ENCODE data around the gene PTPMT1.

Gene PTPMT1

DNA sequence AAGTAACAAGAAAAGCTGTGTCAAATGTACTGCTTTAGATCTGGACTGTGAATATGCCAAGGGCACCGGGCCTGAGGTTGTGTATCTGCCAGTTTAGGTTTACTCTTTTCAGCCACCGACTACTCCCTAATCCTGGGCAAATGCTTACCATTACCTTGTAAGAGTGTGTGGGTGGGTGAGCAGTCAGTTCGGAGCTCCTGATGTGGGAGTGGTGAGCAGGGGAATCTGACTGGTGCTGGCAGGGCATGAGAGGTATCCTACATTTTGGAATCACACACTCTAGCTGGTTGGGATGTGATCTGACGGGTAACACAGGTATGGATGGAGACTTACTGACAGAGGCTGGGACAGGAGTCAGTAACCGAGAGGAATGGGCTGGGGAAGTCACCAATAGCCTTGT, 18.4 kb downstream of the PTPMT1 start:
- DNase-seq: no peak

DNA sequence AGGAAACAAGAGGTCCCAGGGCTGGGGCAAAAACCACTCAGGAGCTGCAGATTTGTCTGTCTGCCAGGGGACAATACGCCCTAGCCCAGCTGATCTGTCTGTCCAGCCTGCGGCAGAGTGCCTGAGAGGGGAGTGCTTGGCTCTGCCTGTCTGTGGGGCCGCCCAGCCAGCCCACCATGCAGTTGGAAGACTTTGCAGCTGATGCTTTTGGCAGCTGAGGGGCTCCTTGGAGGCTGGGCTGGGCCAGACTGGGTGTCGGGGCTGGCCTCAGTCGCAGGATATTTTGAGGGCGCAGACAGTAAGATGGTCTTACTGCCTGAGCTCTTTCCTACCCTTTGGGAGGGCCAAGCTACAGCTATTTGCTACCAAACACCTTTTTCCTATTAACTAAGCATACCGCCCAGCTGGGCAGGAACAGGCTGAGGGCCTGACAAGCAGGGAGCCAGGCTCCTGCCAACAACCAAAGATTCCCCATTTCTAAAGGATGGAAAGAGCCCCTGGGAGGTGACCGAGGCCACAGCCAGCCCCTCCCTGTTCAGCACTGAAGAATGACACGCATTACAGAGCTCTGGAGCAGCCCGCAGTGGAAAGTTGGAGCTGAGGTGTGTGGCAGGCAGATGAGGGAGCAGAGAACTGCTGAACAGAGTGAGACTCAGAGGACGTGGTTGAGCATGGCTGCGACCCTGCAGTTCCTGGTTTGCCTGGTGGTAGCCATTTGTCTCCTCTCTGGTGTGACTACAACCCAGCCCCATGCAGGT, 20.9 kb downstream of the PTPMT1 start, which contains the start of gene FAM180B:
Gene FAM180B (plus strand): TSS at position 581 of the 758 bp plus-strand sequence. CDS start 91 bp downstream, at position 672.
- DNase-seq: no peak

DNA sequence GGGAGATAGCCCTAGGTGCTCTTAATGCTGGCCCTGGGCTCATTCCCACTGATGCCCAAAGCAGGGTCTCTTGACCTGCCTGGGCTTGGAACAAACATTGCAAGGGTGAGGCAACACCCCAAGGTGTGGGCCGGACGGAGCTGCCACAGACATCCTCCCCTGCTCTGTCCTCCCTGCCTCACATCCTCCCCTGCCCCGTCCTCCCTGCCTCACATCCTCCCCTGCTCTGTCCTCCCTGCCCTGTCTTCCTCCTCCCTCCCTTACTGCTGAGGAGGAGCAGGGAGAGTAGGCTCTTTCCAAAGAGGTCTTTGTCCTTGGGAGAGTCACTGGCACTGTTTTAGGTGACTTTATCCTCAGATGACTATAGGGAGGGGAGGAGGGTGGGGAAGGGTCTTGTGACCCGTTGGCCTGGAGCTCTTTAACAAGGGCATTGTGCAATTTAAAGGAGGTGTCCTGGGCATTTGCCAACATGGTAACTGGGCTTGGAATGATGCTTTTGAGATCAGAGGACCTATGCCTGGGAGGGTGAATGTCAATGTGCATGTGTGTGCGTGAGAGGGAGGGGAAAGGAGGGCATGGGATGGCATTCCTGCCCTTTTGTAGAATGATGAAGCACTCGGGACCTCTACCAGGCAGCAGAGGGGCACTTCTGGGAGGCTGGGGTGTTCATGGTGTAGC, 21.8 kb downstream of the PTPMT1 start:
- no peak for DNase-seq

DNA sequence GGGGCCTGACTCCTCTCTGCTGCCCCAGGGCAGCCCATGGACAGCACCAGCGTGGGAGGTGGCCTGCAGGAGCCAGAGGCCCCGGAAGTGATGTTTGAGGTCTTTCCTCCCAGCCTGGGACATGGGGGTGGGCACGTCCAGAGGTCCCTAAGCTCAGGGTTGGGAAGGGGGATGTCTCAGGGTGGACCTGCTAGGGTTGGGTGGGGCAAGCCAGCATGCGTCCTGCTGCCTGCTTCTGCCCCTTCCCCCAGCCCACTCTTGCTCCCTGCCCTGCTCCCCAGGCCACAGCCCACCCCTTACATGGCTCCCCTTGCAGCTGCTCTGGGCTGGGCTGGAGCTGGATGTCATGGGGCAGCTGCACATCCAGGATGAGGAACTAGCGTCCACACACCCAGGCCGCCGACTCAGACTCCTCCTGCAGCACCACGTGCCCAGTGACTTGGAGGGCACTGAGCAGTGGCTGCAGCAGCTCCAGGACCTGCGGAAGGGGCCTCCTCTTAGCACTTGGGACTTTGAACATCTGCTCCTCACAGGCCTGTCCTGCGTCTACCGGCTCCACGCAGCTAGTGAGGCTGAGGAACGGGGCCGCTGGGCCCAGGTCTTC, 22.4 kb downstream of the PTPMT1 start:
- no peak for DNase-seq

DNA sequence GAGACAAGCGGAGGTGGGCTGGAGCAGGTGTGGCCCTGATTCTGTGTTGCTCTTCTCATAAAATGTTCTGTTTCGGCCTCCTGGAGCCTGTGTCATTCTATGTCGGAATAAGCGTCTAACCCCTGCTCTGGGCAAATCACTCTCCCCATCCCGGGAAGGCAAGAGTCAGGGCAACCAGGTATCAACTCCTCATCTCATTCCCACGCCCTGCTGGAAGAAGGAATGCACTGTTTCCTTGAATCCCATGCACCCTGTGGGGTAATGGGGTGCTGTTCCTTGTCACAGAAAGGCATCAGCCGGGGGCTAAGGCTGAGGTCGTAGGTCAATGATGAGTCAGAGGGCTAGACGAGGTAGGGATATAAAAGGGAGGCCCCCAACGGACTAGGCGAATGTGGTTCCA, 23.7 kb downstream of the PTPMT1 start:
- DNase-seq: no peak

DNA sequence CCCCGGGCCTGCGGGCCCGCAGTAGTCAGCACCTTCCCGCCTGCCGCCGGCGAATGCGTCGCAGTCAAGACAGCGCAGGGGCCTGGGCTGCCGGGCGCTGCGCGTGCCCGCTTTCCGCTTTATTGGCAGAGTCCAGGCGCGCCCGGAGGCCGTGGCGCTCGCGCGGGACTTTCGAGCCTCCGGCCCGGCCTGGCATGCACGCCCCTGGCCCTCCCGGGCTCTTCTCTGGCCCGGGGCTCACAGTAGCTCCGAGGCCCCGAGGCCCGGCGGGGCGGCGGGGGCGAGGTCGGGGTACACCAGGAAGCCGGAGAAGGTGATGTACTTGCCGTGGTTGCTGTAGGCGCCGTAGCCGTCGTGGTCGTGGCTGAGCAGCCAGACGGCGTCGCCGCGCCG, 24.2 kb downstream of the PTPMT1 start:
- DNase-seq: no peak

DNA sequence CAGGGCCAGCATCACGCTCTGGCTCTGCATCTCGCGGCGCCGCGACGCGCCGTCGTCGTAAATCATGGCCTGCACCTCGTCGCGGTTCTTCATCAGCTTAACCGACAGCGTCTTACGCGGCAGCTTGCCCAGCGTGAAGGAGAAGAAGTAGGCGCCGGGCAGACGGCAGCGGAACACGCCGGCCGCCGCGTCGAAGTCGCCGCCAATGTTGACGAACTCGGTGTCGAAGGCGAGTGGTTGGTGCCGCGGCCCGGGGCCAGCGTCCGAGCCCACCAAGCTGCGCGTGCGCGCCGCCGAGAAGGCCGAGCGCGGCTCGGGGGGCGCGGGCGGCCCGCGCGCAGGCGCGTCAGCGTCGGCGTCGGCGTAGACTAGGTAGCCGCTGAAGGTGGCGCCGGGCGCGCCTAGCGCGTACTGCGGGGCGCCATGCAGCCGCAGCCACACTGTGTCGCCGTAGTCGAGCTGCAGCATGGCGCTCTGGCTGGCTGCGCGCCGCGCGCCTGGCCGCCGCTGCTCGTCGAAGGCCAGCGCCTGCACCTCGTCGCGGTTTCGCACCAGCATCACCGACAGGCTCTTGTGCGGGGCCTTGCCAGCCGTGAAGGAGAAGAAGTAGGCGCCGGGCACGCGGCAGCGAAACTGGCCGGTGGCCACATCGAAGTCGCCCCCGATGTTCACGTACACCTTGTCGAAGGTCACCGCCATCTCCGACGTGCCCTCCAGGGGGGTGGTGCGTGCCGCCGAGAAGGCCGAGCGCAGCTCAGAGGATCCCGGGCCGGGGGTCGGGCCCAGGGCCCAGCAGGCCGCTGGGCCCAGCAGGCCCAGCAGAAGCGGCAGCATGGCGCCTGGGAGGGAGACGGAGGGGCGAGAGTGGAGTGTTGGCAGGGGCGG, 24.8 kb downstream of the PTPMT1 start:
- DNase-seq: peak; percentile 38

DNA sequence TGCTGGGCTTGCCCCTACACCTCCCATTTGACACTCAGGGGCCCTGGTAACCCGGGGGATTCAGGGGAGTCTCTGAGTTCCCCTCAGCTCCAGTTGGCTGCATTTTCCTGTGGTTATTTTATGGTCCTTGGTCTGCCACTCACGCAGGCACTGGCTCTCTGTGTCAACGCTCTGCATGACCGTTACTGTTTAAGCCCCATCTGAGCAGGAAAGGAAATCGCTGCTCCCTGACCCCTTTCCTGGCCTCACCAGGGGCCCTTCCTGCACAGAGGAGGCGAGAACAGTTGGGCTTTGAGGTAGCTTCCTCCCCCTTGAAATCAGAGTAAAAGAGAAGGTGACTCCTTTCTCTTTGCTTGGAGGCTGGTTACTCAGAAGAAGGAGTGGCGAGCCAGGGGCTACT, 26.4 kb downstream of the PTPMT1 start:
- no peak for DNase-seq

DNA sequence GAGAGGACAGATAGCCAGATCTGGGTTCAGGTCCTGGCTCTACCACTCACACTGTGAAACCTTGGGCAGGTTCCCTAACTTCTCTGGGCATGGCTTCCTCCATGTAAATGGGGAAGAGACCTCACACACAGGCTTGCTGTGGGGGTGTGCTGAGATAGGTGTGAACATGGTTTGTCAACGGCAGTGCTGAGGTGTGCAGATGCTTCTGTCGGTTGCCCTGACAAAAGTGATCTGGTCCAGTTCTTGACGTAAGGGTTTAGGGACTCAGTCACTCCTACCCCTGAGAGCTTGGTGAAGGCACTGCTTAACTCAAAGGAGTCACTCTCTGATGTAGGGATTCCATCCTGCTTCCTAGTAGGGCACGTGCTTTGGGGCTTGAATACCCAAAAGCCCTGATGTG, 26.9 kb downstream of the PTPMT1 start:
- no peak for DNase-seq

DNA sequence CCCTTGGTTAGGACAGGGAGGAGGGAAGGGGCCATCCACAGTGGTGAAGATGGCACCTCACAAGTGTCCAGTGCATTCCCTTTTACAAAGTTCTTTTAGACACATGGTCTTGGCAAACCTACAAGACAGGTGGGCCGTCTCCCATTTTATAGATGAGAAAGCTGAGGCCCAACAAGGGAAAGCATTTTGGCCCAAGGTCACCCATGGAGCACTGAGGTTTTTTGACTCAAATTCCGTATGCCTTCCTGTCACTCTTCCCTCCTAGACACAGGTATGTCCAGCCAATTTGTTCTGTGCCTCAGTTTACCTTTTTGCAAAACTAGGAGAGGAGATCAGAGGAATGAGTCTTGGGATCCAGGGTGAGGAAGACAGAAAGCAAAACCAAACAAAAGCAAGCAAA, 27.6 kb downstream of the PTPMT1 start:
- no peak for DNase-seq

DNA sequence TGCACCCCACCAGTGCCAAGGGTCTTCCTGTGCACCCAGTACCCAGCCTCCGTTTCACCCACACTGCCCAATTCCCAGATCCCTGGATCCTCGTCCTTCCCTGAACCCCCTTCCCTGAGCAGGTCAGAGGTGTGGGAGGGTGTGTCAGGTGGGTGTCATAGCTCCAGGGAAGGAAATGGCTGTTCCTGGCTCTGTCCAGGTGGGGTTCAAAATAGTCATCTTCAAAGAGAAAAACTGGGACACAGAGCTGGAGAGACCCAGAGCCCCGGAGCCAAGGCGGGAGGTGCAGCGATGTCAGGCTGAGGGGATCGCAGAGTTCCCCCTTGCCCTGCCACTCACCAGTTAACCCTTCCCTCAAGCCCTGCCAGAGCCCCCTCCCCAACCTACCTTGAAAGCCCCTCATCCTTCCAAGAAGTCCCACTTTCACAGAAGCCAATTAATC, 28.1 kb downstream of the PTPMT1 start:
- no peak for DNase-seq

DNA sequence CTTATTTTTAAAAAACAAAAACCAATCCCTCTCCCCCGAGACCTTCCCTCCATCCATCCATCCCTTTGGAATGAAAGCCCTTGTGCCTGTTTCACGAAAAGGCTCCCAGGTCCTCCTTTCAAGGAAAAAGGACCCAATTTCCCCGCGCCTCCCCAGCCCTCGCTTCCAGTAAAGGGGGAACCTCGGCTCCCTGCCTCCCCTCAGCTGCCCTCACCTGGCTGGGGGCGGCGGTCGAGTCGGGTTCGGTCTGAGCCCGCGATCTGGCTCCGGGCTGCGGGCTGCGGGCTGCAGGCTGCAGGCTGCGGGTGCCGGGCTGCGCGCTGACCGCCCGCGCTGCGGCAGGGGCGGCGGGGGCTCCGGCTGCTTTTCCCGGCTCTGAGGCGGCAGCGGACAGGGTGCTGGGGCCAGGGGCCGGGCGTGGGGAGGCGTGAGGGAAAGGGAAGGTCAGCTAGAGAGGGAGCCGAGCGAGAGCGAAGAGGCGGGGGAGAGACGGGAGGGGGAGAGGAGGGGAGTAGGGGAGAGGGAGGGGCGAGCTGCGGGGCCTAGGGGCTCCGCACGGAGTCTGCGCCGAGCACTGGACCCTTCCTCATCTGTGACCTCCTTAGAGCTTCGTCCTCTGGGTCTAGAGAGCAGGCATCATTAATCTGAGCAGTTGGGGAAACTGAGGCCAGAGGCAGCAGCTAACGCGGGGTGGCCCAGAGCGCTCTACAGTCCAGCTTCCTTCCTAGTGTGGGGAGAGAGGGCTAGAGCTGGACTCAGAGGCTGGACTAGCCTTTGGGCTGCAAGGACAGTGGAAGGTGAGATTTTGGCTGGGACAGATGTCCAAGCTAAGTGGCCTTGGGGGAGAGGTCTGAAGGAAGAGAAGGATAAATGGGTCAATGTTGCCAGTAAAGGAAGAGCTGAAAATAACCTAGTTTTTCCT, 28.8 kb downstream of the PTPMT1 start, which contains the start of gene C1QTNF4:
Gene C1QTNF4 (minus strand): TSS at position 478 of the 922 bp plus-strand sequence. CDS start 3,601 bp downstream, outside the sequence.
- no peak for DNase-seq

DNA sequence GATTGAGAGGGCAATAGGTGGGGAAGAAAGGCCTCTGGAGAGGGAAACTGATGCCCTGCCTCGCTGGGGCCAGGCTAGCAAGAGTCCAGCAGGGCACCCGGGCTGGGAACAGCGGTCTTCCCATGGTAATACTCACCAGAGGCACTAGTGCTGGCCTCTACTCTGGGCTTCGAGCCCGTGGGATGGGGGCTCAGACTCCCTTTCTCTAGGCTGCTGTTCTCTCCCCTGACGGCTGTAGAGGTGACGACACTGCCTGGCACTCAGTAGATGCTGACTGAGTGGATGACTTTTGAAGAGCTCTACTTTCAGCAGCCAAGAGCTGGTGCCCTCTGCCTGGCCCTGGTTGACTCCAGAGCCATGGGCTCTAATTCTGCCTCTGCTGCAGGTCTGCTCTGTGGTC, 29.6 kb downstream of the PTPMT1 start:
- no peak for DNase-seq

DNA sequence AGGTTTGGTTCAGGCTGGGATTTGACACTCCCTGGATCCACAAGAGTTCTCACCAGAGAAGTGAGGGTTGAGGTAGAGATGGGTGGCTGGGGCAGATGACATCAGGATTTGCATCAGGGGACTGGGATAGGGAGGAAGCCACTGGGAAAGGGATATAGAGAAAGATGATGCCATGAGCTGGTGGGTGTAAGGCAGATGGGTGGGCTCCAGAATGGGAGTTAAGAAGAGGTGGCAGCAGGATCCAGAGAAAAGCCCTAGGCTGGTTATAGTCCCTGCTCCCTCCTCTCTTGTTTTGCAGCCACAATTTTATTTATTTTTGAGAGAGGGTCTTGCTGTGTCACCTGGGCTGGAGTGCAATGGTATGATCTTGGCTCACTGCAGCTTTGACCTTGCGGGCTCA, 30.6 kb downstream of the PTPMT1 start:
- DNase-seq: no peak

DNA sequence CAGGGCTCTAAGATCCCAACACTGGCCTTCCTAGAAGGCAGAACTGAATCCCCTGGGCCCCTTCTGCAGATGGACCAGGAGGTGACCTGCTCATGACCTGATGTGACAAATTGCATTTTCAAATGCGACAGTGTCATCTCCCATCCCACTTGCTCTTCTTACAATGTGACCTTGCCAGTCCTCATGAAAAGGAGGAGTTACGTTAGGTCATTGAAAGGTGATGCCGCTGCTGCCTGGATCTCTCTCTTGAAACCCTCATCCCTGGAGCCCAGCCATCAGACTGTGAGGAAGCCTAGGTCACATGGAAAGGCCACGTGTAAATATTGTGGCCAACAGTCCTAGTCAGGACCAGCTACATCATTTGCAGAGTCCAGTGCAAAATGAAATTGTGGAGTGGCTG, 34.5 kb downstream of the PTPMT1 start:
- DNase-seq: no peak

DNA sequence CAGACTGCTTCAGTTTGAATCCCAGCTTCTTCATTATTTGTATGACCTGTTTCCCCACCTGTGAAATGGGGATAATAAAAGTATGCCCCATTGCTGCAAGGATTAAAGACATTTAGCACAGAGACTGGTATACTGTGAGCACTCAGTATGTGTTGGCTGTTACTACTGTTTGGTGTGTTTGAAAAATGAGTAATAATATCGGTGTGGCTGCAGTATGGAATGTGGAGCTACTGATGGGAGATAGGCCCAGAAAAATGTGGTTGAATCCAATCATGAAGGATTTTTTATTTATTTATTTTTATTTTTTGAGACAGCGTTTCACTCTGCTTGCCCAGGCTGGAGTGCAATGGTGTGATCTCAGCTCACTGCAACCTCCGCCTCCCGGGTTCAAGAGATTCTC, 37.9 kb downstream of the PTPMT1 start:
- peak; percentile 25 for DNase-seq

DNA sequence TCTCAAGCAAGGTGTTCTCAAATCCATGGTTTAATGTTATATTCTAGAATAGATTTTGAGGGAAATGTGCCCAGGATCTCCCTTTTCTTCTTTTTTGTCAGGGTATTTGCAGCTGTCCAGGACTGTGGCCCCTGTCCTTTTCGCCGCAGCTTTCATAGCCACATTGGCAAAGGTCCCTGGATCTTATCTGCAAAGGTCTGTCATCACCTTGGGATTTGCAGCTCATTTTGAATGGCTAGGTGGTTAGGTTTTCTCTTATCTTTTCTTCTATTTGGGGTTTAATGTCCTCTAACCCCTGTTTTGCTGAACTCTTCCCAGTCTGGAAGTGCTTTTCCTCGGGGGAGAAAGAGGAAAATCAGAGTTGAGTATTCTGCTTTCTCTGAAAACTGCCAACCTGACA, 40.5 kb downstream of the PTPMT1 start:
- DNase-seq: no peak

DNA sequence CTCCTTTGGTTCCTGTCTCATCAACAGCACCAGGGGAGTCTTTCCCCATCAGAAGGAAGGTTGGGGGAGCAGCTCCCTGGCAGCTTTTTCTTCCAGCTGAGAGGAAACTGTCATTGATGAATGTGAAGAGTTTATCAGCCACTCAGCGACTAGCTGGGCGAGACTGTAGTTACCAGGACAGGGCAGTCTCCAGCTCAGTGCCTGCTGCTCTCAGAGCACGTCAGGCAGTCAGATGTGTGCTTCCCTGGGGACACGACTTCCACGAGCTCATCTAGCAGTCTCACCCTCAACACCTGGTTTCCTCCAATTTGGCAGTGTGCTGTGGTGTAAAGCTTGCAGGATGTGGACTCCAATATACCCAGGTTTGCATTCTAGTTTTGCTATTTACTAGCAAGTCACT, 41.3 kb downstream of the PTPMT1 start:
- DNase-seq: peak; percentile 9

DNA sequence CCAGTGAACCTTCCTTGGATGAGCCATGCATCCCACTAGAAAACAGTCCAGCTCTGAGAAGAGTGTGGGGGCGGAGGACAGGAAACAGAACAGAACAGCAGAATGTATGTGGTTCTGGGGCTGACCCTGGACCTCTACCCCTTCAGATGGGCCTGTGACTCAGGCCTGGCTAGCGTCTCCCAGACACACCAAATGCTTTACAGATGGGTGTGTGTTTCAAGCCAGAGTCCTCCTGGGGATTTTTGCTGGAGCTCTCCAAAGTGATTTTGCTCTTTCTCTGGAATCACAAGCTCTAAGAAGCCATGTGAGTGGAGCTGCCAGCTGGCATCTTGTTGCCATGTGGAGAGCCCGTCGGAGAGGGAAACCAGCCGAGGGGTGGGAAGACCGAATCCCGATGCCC, 42.0 kb downstream of the PTPMT1 start:
- DNase-seq: peak; percentile 69

DNA sequence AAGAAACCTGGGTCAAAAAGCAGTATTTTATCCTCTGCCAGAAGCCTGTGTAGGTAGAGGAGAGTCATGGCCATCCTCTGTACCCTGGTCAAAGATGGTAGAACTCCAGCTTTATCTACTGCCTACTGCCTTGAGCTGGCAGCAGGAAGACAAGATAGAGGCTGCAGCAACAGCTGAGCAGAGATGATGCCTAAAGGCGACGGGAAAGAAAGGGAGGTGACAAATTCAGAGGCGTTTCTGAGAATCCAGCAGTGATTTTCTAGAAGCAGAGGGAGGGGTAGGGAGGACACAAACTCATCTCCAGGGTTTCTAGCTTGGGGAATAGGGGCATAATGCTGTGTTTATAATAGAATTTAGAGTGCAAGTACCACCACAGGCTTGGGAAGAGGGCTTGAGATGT, 44.3 kb downstream of the PTPMT1 start:
- DNase-seq: no peak

DNA sequence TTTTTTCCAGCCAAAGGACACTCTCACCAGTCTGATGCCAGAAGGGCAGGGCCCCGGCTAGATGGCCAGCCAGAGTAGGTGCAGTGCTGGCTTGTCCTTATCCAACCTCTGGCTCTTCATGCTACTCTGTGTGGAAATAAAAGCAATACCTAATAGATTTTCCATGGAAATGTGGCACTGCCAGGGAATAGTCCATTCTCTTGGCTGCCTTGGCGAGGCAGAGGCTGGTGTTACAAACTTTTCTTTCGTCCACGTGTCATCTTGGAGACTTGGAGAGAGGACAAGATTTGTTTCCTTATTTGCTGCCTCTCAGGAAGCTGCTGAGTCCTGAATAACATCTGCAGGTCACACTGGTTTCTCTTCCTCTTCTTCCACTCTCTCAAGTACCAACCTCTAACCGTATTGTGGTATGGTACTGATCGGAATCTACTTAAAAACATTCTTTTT, 46.0 kb downstream of the PTPMT1 start:
- no peak for DNase-seq
